Tibial nerve (tissue), 3 donors: ENCODE measurements around the gene SYNPO.

Source experiments
- CTCF ChIP-seq, 5 experiments: fragments of 200-600 bp in 3 of 5; fragments of 450-650 bp in 2 of 5; sonication (generic) in 3 of 5; IDR thresholded peaks; one replicate each; pipeline ENCODE4 v1.5.1; 2016 to 2019; ENCODE audit warnings: antibody characterized with exemption in 5 of 5, mild to moderate bottlenecking in 3 of 5, moderate library complexity in 2 of 5
- POLR2A ChIP-seq, 2 donors: fragments of 450-650 bp; IDR thresholded peaks; one replicate each; pipeline ENCODE4 v1.6.1; 2017; ENCODE audit warnings: antibody characterized with exemption in 2 of 2, mild to moderate bottlenecking in 2 of 2, moderate library complexity in 2 of 2

- no peak for TF ChIP-seq POLR2A (IDR thresholded peaks at IDR 0.05)
- TF ChIP-seq CTCF (IDR thresholded peaks at IDR 0.05): no peak
Observed at GRCh38 chr5:150665044-150665443, 24.6 kb downstream of the SYNPO start.
